Measurements from ENCODE around the gene AGK.

Gene AGK

DNA sequence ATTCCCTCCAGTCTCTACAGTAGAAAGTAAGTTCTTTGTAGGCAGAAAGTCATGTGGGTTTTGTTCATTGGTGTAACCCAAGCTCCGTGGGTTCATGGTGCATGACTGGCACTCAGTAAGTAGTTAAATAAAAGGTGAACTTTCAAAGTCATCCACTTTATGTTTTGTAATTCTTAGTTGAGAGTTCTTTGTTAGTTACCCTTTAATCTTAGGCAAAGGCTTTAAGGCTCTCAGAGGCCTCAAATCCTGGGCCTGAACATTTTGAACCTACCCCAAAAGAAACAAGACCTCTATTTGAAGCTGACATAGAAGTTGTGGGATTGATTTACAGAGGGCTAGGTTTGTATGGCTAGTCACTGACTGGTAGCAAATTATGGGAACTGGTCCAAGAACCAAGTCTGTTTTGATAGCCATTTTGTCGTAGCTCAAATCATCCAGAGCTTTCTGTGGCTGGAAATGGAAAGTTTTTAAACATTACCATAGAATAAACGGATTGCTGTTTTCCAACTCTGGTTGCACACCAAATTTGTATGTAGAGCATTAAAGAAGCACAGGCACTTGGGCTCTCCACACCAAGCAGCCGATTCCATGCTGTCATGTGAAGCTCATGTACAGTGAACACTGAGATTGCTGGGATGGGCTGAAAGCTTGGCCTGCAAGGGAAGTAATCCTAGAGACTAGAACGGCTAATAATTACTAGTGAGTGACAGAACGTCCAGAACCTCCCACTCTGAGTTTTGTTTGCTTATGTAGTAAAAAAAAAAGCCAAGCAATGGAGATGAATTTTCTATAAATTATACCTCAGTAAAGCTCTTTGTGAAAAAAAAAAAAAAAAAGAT is 97.3 kb downstream of the AGK start:
- no peak for FAIRE-seq

DNA sequence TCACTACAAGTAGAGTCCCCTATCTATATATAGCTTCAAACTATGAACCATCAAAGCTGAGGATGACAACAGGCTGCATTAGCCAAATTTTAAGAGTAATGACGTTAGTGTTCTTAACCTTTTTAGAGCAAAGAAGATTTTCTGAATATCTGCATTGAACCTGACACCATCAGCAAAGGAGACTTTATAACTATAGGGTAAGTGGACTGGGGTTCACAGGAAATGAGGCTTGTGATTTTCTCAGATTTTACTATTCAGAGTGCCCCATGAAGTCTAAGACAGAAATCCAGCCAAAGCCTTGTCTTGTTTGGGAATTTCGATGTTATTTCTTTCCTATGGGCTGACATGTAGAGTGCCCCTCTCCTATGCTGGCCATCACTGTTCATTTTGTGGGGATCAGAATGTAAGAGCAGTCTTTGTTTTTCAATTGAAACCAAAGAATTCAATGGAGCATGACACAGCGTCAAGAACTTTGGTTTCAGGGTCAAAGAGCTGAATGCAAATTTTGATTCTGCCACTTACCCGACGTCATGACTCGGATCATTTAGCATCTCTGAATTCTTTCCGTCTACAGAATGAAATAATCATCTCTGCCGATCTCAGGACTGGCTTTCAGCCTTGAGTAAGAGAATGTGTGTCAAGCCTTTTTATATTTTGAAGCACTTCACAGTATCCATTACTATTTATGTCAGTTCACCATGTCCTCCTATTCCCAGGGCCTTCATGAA is 98.1 kb downstream of the AGK start:
- FAIRE-seq: no peak

GRCh38 chr7:141649865-141650634 is 98.8 kb downstream of the AGK start:
- FAIRE-seq: no peak

GRCh38 chr7:141651417-141651816 is 100.2 kb downstream of the AGK start:
- FAIRE-seq: no peak

DNA sequence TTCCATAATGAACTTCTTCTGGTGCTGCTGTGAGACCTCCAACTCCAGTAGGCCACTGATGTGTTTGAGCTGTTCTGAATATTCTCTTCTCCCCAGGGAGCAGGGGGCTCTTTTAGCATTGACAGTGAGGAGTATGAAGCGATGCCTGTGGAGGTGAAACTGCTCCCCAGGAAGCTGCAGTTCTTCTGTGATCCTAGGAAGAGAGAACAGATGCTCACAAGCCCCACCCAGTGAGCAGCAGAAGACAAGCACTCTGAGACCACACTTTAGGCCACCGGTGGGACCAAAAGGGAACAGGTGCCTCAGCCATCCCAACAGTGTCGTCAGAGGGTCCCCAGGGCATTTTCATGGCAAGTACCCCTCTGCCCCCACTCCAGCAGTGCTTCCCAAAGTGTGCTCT is 101.5 kb downstream of the AGK start:
- no peak for FAIRE-seq

- FAIRE-seq: no peak
Observed at GRCh38 chr7:141654551-141654950, 103.3 kb downstream of the AGK start.

GRCh38 chr7:141659501-141659900 is 108.3 kb downstream of the AGK start:
- FAIRE-seq: no peak

- no peak for FAIRE-seq
Observed at GRCh38 chr7:141660259-141660658, 109.0 kb downstream of the AGK start.

DNA sequence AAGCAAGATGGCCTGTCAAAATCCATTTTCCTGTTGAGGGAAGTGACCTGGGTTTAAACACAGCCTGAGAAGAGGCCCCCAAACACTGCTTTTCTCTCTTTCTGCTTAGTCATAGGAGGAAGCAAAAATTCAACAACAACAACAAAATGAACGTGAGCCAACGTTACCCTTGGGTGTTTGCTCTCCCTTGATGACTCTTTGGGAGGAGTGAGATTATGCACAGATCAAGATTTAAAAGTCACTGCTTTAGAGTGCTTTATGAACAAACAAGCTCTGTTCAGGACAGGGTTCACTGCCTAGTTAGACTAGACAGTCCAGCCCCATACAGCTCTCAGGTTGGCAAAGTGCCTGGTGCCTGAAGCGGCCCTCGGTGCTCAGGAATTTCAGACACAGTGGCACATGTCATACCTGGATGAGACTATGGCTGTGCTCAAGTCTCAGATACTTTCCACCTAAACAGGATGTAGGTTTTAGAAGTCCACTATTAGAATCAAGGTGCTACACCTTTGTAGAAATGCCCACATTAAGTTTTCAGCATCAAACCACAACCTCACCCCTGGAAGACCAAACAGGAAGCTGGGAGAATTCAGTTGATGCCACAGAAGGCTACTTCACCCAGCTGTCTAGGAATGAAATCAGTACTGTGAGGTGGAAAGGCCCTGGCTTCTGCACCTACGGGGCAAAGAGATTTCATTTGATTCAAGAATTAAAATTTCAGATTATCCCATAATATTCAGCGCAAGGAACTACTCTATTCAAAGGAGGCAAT is 112.1 kb downstream of the AGK start:
- FAIRE-seq: no peak

- no peak for FAIRE-seq
Observed at GRCh38 chr7:141664450-141664849, 113.2 kb downstream of the AGK start.

DNA sequence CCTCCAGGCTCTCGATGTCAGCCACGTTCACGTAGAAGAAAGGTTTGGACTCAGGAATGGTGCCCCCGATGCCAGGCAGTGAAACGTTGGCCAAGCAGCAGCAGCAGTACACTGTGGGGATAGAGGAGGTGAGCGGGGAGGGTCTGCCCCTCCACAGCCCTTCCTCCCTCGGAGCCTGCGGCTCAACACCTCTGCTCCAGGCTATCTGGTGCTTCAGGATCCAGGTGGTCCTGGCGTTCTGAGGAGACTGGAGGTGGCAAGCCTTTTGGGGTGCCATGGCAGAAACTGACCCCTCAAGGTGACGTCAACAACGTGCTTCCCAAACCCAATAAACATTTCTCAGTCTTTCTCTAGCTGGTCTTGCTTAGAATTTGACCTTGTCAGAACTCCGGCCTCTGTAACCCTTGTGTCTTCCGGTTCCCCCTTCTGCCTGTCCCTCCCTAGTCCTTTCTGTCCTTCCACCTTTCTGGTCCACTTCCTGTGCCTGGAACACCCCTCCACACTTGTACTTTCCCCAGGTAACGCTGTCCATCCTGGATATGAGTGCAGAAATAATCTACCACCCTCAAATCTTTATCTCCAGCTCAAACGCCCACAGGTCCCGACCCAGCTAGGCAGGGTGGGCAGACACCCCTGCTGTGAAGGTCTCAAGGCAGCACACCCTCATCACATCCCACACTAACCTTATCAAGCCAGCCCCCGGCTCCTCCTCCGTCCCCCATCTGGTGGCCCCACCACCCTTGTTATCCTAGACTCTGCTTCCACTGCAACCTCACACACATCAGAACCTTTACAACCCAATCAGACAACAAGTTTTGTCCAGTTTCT is 114.2 kb downstream of the AGK start:
- no peak for FAIRE-seq

GRCh38 chr7:141666071-141666470 is 114.9 kb downstream of the AGK start:
- no peak for FAIRE-seq

DNA sequence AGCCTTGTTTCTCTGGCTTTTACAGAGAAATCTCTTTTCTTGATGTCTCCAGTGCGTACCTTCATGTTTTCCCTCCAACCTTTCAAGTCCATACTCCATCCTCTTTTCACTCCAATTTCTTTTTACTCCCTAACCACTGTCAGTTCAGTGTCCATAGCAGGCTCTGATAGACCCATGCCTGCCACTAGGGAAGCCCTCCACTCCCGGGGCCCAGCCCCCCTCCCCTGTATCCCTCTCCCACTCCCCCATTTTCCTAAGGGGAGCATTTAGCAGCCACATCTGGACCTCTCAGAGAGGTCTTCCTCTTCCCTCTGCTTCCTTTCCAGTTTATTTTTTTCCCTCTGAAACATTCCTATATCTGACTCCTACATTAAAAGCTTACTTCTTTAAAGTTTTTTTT is 117.6 kb downstream of the AGK start:
- no peak for FAIRE-seq

- FAIRE-seq: no peak
Observed at GRCh38 chr7:141671705-141672496, 120.7 kb downstream of the AGK start.

GRCh38 chr7:141673346-141673745 is 122.1 kb downstream of the AGK start:
- FAIRE-seq: no peak

- FAIRE-seq: no peak
Observed at GRCh38 chr7:141674171-141674671, 123.0 kb downstream of the AGK start.

GRCh38 chr7:141674702-141675101 is 123.5 kb downstream of the AGK start:
- FAIRE-seq: no peak

- FAIRE-seq: no peak
Observed at GRCh38 chr7:141675436-141676215, 124.4 kb downstream of the AGK start.

DNA sequence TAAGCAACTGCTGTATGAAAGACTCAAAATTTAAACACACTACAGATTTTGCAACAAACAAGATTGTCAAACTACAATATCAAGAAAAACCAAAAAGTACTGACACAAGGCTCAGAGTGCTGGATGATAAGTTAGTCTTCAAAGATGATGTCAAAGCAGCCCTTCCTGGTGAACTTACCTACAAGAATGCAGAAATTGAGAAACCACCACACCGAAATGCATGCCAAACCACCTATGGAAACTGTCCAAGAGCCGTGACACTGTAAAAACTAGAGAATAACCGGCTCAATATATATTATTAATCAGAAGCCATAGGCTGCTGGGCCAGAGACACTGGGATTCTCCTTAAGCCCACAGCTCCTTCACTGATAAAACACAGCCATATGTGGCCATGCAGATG is 125.4 kb downstream of the AGK start:
- no peak for FAIRE-seq

GRCh38 chr7:141679014-141679413 is 127.8 kb downstream of the AGK start:
- no peak for FAIRE-seq
